HEK293T (cell line): ENCODE data around the gene RNF8.

Source experiments
- CTBP1 ChIP-seq: fragments of 450-650 bp; IDR thresholded peaks from 2 replicates; pipeline ENCODE4 v1.6.1; 2016; ENCODE audit warnings: borderline replicate concordance
- HDGF ChIP-seq: fragments of 450-650 bp; IDR thresholded peaks from 2 replicates; pipeline ENCODE4 v1.6.1; 2017; ENCODE audit warnings: antibody characterized with exemption, borderline replicate concordance
- ZNF384 ChIP-seq: fragments of 450-650 bp; IDR thresholded peaks from 2 replicates; pipeline ENCODE4 v1.6.1; 2016

- no peak for TF ChIP-seq HDGF
- no peak for TF ChIP-seq CTBP1
- no peak for TF ChIP-seq ZNF384
These were observed 20.9 kb upstream of the RNF8 start for GRCh38 chr6:37332894-37333293.
